A549 (cell line): ENCODE measurements around the gene ACTR3.

Experiments used
- BCL3 ChIP-seq: fragments of >200 bp; sonication (Bioruptor Twin); formaldehyde crosslinking; IDR thresholded peaks from 3 replicates; pipeline ENCODE4 v1.6.1; 2016
- CHD2 ChIP-seq: fragments of 150-350 bp; IDR thresholded peaks from 2 replicates; pipeline ENCODE4 v1.6.1; 2014; ENCODE audit warnings: low read length; ENCODE audit not compliant: partially characterized antibody
- POLR2A ChIP-seq: IDR thresholded peaks from 2 replicates; pipeline ENCODE4 v1.6.1; 2012; ENCODE audit warnings: mild to moderate bottlenecking, low read length
- RAD21 ChIP-seq, 2 experiments: fragments of >200 bp in 1 of 2; sonication (Bioruptor Twin) in 1 of 2; formaldehyde crosslinking in 1 of 2; IDR thresholded peaks in 1 of 2; conservative IDR thresholded peaks in 1 of 2; 2 replicates in 1 of 2; 3 replicates in 1 of 2; pipeline ENCODE4 v1.6.1; 2012 to 2018; ENCODE audit warnings: inconsistent platforms in 1 of 2

GRCh38 chr2:113873867-113874266, 16.0 kb upstream of the ACTR3 start:
- TF ChIP-seq CHD2, result no peak
- TF ChIP-seq BCL3, result no peak
- no peak for TF ChIP-seq POLR2A
- TF ChIP-seq RAD21 (conservative IDR thresholded peaks at IDR 0.05 in 1 of 2, IDR thresholded peaks at IDR 0.05 in 1 of 2), result no peak
